Peyer's patch (tissue), 4 donors: ENCODE results near the gene SPECC1L.
"Not testable (repeated sequence)": the region's sequence is repeated elsewhere in the genome, so short reads cannot be mapped to it uniquely, and the experiment has no call there.

Experiments
- CTCF ChIP-seq, 6 experiments: fragments of 450-650 bp in 4 of 6; fragments of 200-600 bp in 2 of 6; sonication (generic) in 1 of 6; IDR thresholded peaks; one replicate each; pipeline ENCODE4 v1.5.1; 2017 to 2019; ENCODE audit warnings: antibody characterized with exemption in 6 of 6, mild to moderate bottlenecking in 3 of 6, moderate library complexity in 1 of 6
- POLR2A ChIP-seq, 2 donors: fragments of 450-650 bp; IDR thresholded peaks; one replicate each; pipeline ENCODE4 v1.5.1; 2017; ENCODE audit warnings: antibody characterized with exemption in 2 of 2, mild to moderate bottlenecking in 2 of 2, moderate library complexity in 2 of 2

DNA sequence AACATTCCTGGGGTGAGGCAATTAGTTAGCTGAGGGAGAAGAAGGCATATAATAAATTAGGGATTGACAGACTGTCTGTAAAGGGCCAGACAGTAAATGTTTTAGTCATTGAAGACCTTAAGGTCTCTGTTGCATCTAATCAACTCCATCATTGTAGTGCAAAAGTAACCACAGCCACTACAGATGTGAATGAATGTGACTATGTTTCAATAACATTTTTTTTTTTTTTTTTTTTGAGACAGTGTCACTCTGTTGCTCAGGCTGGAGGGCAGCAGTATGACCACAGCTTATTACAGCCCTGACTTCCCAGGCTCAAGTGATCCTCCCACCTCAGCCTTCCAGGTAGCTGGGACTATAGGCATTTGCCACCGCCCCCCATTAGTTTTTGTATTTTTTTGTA is 9.7 kb downstream of the SPECC1L start:
- not testable (repeated sequence) for TF ChIP-seq CTCF, POLR2A (IDR thresholded peaks at IDR 0.05)
